22Rv1 (cell line): Measurements from ENCODE around the gene PRKCQ.

Source experiments
- ZFX ChIP-seq: fragments of 450-650 bp; IDR thresholded peaks from 2 replicates; pipeline ENCODE4 v1.6.1; 2017; ENCODE audit warnings: antibody characterized with exemption, borderline replicate concordance
- TF ChIP-seq, protein P1 (sequence below): fragments of 450-650 bp; IDR thresholded peaks from 2 replicates; pipeline ENCODE4 v1.5.1; 2017; ENCODE audit warnings: mild to moderate bottlenecking

DNA sequence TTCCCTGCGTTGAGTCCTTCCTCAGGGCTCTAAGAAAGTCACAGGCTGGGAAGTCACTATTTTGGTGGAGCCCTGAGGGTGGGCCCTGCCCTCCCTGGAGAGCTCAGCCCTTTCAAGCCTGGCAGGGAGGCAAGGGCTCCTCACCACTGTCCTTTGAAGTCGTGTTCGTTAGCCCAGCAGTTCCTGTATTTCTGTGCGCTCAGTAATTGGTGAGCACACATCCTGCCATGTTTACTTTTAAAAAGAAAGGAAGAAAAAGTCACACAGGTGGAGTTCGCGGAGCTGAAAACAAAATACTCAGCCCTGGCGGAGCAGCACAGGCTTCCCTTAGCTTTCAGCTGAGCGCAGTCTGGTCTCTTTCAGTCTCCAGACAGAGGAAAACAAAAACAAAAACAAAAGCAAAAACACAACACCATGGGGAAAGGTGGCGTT, 37.1 kb downstream of the PRKCQ start:
- TF ChIP-seq, protein P1, sequence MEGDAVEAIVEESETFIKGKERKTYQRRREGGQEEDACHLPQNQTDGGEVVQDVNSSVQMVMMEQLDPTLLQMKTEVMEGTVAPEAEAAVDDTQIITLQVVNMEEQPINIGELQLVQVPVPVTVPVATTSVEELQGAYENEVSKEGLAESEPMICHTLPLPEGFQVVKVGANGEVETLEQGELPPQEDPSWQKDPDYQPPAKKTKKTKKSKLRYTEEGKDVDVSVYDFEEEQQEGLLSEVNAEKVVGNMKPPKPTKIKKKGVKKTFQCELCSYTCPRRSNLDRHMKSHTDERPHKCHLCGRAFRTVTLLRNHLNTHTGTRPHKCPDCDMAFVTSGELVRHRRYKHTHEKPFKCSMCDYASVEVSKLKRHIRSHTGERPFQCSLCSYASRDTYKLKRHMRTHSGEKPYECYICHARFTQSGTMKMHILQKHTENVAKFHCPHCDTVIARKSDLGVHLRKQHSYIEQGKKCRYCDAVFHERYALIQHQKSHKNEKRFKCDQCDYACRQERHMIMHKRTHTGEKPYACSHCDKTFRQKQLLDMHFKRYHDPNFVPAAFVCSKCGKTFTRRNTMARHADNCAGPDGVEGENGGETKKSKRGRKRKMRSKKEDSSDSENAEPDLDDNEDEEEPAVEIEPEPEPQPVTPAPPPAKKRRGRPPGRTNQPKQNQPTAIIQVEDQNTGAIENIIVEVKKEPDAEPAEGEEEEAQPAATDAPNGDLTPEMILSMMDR: no peak
- TF ChIP-seq ZFX: no peak
